Ishikawa (cell line): ENCODE data around the gene PLEKHG1.

ENCODE experiments used
- CEBPB ChIP-seq: IDR thresholded peaks from 2 replicates; pipeline ENCODE4 v1.6.1; 2012
- CREB1 ChIP-seq: IDR thresholded peaks from 2 replicates; pipeline ENCODE4 v1.6.1; 2012; ENCODE audit warnings: low read depth
- EGR1 ChIP-seq: IDR thresholded peaks from 2 replicates; pipeline ENCODE4 v1.6.1; 2012
- EP300 ChIP-seq: IDR thresholded peaks from 2 replicates; pipeline ENCODE4 v1.6.1; 2012; ENCODE audit warnings: borderline replicate concordance
- FOXM1 ChIP-seq: IDR thresholded peaks from 2 replicates; pipeline ENCODE4 v1.6.1; 2012; ENCODE audit warnings: low read depth, borderline replicate concordance
- RAD21 ChIP-seq: IDR thresholded peaks from 2 replicates; pipeline ENCODE4 v1.6.1; 2012; ENCODE audit warnings: low read depth
- TAF1 ChIP-seq: IDR thresholded peaks from 2 replicates; pipeline ENCODE4 v1.6.1; 2012; ENCODE audit warnings: low read depth, mild to moderate bottlenecking
- TCF12 ChIP-seq: IDR thresholded peaks from 2 replicates; pipeline ENCODE4 v1.6.1; 2012; ENCODE audit warnings: low read depth
- YY1 ChIP-seq: IDR thresholded peaks from 2 replicates; pipeline ENCODE4 v1.6.1; 2012; ENCODE audit warnings: low read depth
- ZBTB7A ChIP-seq: IDR thresholded peaks from 2 replicates; pipeline ENCODE4 v1.6.1; 2012; ENCODE audit warnings: low read depth
- TF ChIP-seq, protein P1 (sequence below): IDR thresholded peaks from 2 replicates; pipeline ENCODE4 v1.6.1; 2012; ENCODE audit warnings: low read depth, mild to moderate bottlenecking

DNA sequence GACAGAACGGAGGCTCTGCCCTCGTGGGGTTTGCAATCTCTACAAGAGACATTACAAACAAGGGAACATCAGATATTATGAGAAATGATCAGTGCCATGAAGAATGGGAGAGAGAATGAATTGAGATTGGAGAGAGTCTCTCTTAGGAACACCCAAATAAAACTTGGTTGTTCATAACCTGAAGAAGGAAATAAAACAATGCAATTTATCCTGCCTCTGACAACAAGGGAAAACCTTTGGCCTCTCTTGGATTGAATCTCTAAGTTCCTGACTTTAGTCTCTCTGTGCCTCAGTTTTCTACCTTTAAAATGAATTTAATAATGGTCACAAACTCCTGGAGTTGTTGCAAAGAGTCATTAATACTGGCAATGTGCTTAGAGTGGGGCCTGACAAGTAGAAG lies 21.1 kb downstream of the PLEKHG1 start:
- TF ChIP-seq CREB1 (no peak), CEBPB (no peak), FOXM1 (no peak), TCF12 (no peak), EGR1 (no peak), EP300 (no peak), TAF1 (no peak), YY1 (no peak), ZBTB7A (no peak), RAD21 (no peak)
- TF ChIP-seq, protein P1, sequence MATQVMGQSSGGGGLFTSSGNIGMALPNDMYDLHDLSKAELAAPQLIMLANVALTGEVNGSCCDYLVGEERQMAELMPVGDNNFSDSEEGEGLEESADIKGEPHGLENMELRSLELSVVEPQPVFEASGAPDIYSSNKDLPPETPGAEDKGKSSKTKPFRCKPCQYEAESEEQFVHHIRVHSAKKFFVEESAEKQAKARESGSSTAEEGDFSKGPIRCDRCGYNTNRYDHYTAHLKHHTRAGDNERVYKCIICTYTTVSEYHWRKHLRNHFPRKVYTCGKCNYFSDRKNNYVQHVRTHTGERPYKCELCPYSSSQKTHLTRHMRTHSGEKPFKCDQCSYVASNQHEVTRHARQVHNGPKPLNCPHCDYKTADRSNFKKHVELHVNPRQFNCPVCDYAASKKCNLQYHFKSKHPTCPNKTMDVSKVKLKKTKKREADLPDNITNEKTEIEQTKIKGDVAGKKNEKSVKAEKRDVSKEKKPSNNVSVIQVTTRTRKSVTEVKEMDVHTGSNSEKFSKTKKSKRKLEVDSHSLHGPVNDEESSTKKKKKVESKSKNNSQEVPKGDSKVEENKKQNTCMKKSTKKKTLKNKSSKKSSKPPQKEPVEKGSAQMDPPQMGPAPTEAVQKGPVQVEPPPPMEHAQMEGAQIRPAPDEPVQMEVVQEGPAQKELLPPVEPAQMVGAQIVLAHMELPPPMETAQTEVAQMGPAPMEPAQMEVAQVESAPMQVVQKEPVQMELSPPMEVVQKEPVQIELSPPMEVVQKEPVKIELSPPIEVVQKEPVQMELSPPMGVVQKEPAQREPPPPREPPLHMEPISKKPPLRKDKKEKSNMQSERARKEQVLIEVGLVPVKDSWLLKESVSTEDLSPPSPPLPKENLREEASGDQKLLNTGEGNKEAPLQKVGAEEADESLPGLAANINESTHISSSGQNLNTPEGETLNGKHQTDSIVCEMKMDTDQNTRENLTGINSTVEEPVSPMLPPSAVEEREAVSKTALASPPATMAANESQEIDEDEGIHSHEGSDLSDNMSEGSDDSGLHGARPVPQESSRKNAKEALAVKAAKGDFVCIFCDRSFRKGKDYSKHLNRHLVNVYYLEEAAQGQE, result no peak
